Sigmoid colon (tissue), 7 donors: Measurements from ENCODE around the gene VAMP8. TPM values are rescaled to one million over a fixed set of nuclear protein-coding genes. Genes with fewer than 3 reads are reported as not detected.
A peak's percentile ranks its signal among the peaks of the same experiment; 100 is the strongest.
"Not testable (repeated sequence)": the region's sequence is repeated elsewhere in the genome, so short reads cannot be mapped to it uniquely, and the experiment has no call there.

Experiments
- DNase-seq: peaks from one replicate; pipeline ENCODE4 v3.0.0-alpha.2; 2019
- H3K27ac ChIP-seq, 4 donors: fragments of 200-600 bp; sonication (generic); one replicate each; pipeline ENCODE4 v1.5.1; 2016 to 2019; ENCODE audit warnings: mild to moderate bottlenecking in 1 of 4
- H3K27me3 ChIP-seq, 3 donors: fragments of 200-600 bp; sonication (generic); one replicate each; pipeline ENCODE4 v1.5.1; 2019; ENCODE audit warnings: mild to moderate bottlenecking in 1 of 3
- H3K36me3 ChIP-seq, 4 donors: fragments of 200-600 bp; sonication (generic); one replicate each; pipeline ENCODE4 v1.5.1; 2016 to 2019
- H3K4me1 ChIP-seq, 4 donors: fragments of 200-600 bp; sonication (generic); one replicate each; pipeline ENCODE4 v1.5.1; 2017 to 2019
- H3K4me3 ChIP-seq, 4 donors: fragments of 200-600 bp; sonication (generic); one replicate each; pipeline ENCODE4 v1.5.1; 2017 to 2019; ENCODE audit warnings: mild to moderate bottlenecking in 2 of 4, moderate library complexity in 1 of 4
- H3K9me3 ChIP-seq, 4 donors: fragments of 200-600 bp in 3 of 4; sonication (generic) in 3 of 4; one replicate each; pipeline versions ENCODE4 v1.5.1 to v1.6.1; 2013 to 2019
- CTCF ChIP-seq, 4 experiments: fragments of 450-650 bp in 3 of 4; fragments of 200-600 bp in 1 of 4; IDR thresholded peaks; one replicate each; pipeline ENCODE4 v1.5.1; 2016 to 2019; ENCODE audit warnings: antibody characterized with exemption in 4 of 4, mild to moderate bottlenecking in 3 of 4, moderate library complexity in 2 of 4
- EP300 ChIP-seq, 4 donors: sonication (generic); formaldehyde crosslinking; IDR thresholded peaks; one replicate each; pipeline ENCODE4 v1.6.1; 2017; ENCODE audit warnings: antibody characterized with exemption in 4 of 4
- POLR2A ChIP-seq, 2 donors: fragments of 450-650 bp; IDR thresholded peaks; one replicate each; pipeline ENCODE4 v1.6.1; 2016; ENCODE audit warnings: antibody characterized with exemption in 2 of 2, mild to moderate bottlenecking in 2 of 2, moderate library complexity in 2 of 2
- POLR2AphosphoS5 ChIP-seq, 4 donors: sonication (generic); formaldehyde crosslinking; IDR thresholded peaks; one replicate each; pipeline ENCODE4 v1.6.1; 2017; ENCODE audit warnings: antibody characterized with exemption in 4 of 4
- WGBS, 2 donors: extraction: QIAGEN DNeasy Blood & Tissue Kit; methylation state at CpG; one replicate each; pipeline ENCODE4 v1.1.7; 2013; 5-methylcytosine and 5-hydroxymethylcytosine counted together
- intact Hi-C: fragments of 100-400 bp; cut with DNase I; formaldehyde crosslinking; loops from one replicate; pipeline ENCODE4 v1.15.1; 2023
- polyA plus RNA-seq, 3 donors: library from polyadenylated mRNA; stranded (reverse); fragments of 200-250 nt; gene quantifications; one replicate each; pipeline ENCODE4 v1.2.3, GENCODE V29; 2013
- total RNA-seq, 4 donors: library from RNA; depleted of rRNA; stranded (reverse); fragments of >200 nt; gene quantifications; one replicate each; pipeline ENCODE4 v1.1.0, GENCODE V29; 2016
- donor health status: healthy with polysubstance abuse.
- donor health status: Bipolar disorder and iron deficiency.
- donor health status: healthy.

The VAMP8 gene
- total and polyA plus RNA-seq, 7 donors: 1.9 to 941 (median 33.3) TPM

GRCh38 chr2:85553184-85553583 is 24.2 kb upstream of the VAMP8 start:
- WGBS, 2 donors: 87 to 92% methylated on average over 6 of the region's 6 CpGs
- peaks cover 15 to 94% (median 42%) of the 10 kb centered on the region in 4 donors for H3K36me3 ChIP-seq
- H3K4me3 ChIP-seq: no peak overlapping the region
- intact Hi-C loops: no loop called here
- H3K9me3 ChIP-seq: no peaks in the 10 kb centered on the region
- H3K27me3 ChIP-seq: no peaks in the 10 kb centered on the region
- H3K4me1 ChIP-seq: no peaks in the 10 kb centered on the region
- H3K27ac ChIP-seq: no peak overlapping the region
- no peak for DNase-seq
- TF ChIP-seq CTCF (IDR thresholded peaks at IDR 0.05) (no peak), POLR2A (IDR thresholded peaks at IDR 0.05) (no peak), POLR2AphosphoS5 (IDR thresholded peaks at IDR 0.05) (no peak), EP300 (IDR thresholded peaks at IDR 0.05) (no peak)

GRCh38 chr2:85554980-85555612 is 22.3 kb upstream of the VAMP8 start:
- H3K27ac ChIP-seq: no peak overlapping the region
- H3K4me3 ChIP-seq: no peak overlapping the region
- TF ChIP-seq EP300 (IDR thresholded peaks at IDR 0.05) (no peak), CTCF (IDR thresholded peaks at IDR 0.05) (no peak), POLR2AphosphoS5 (IDR thresholded peaks at IDR 0.05) (no peak)
- WGBS, 2 donors: 95 to 96% methylated on average over 3 of the region's 3 CpGs
- peaks cover 15 to 86% (median 42%) of the 10 kb centered on the region in 4 donors for H3K36me3 ChIP-seq
- intact Hi-C loops: no loop called here
- H3K27me3 ChIP-seq: no peaks in the 10 kb centered on the region
- no peaks in the 10 kb centered on the region for H3K9me3 ChIP-seq
- DNase-seq: no peak
- H3K4me1 ChIP-seq: peaks cover 0 to 8% (median 6%) of the 10 kb centered on the region in 4 donors

- 92 to 95% methylated on average over 5 of the region's 5 CpGs for WGBS, 2 donors
- intact Hi-C loops: no loop called here
- no peak overlapping the region for H3K27ac ChIP-seq
These were observed 20.3 kb upstream of the VAMP8 start for GRCh38 chr2:85557130-85557529.

GRCh38 chr2:85558160-85558559 is 19.2 kb upstream of the VAMP8 start:
- DNase-seq: no peak
- TF ChIP-seq EP300 (IDR thresholded peaks at IDR 0.05) (no peak), POLR2A (IDR thresholded peaks at IDR 0.05) (no peak), POLR2AphosphoS5 (IDR thresholded peaks at IDR 0.05) (no peak), CTCF (IDR thresholded peaks at IDR 0.05) (no peak)
- peaks cover 11 to 58% (median 24%) of the 10 kb centered on the region in 4 donors for H3K36me3 ChIP-seq
- intact Hi-C loops: no loop called here
- H3K4me3 ChIP-seq: no peak overlapping the region
- H3K27ac ChIP-seq: no peak overlapping the region
- H3K9me3 ChIP-seq: no peaks in the 10 kb centered on the region
- no peaks in the 10 kb centered on the region for H3K27me3 ChIP-seq
- peaks cover 0 to 23% (median 17%) of the 10 kb centered on the region in 4 donors for H3K4me1 ChIP-seq
- 97 to 100% methylated on average over 1 of the region's 1 CpG for WGBS, 2 donors

More at GRCh38 chr2:85557130-85557529, 20.3 kb upstream of the VAMP8 start:
- no peaks in the 10 kb centered on the region for H3K9me3 ChIP-seq
- H3K27me3 ChIP-seq: no peaks in the 10 kb centered on the region
- peaks cover 15 to 68% (median 33%) of the 10 kb centered on the region in 4 donors for H3K36me3 ChIP-seq
- no peak for TF ChIP-seq EP300 (IDR thresholded peaks at IDR 0.05)
- no peak for TF ChIP-seq CTCF (IDR thresholded peaks at IDR 0.05)
- TF ChIP-seq POLR2A (IDR thresholded peaks at IDR 0.05): no peak
- TF ChIP-seq POLR2AphosphoS5 (IDR thresholded peaks at IDR 0.05): no peak
- H3K4me3 ChIP-seq: no peak overlapping the region
- peaks cover 0 to 21% (median 16%) of the 10 kb centered on the region in 4 donors for H3K4me1 ChIP-seq
- DNase-seq: no peak

- Histone ChIP-seq H3K4me1 (peaks cover 0 to 23% (median 17%) of the 10 kb centered on the region in 4 donors), H3K4me3 (peak overlapping the region in 3 of 4 donors; percentile 67 to 86 (median 79)), H3K27ac (peak overlapping the region in 3 of 4 donors; percentile 85 to 90 (median 88)), H3K36me3 (peaks cover 0 to 36% (median 6%) of the 10 kb centered on the region in 4 donors)
- not testable (repeated sequence) for DNase-seq, H3K27me3 ChIP-seq, H3K9me3 ChIP-seq
- 82 to 89% methylated on average over 12 of the region's 12 CpGs for whole genome bisulfite sequencing, 2 donors
- intact Hi-C loops: loop anchor here (2.0 to 5.0 kb wide), 2 partner anchors 20 to 42 kb away; partner anchors contain the start of gene TMEM150A
These were observed 17.0 kb upstream of the VAMP8 start for GRCh38 chr2:85560403-85560726.
